Kidney capillary endothelial cell (primary cell): ENCODE measurements around the gene KEL.

Experiments
- DNase-seq: peaks from one replicate; pipeline ENCODE4 v3.0.0-alpha.2; 2018; ENCODE audit warnings: low spot score

Gene KEL

GRCh38 chr7:142962991-142963390 is 828 bp upstream of the KEL start:
- DNase-seq: no peak

DNA sequence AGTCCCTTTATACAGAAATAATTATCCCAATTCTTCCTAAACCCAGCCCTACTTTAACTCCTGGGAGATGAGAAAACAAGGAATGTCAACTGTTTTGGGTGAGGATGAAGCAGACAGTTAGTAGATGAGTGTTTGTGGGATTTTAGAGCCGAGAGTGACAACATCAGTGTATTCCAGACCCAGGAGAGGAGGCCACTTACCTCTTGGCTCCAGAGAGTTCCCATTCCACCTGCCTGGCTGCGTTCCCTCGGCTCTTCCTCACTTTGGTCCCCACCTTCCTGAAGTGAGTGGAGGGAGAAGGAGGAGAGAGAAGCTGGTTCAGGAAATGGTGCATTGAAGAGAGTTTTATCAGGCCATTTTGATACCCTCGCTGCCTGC is 579 bp downstream of the KEL start:
- DNase-seq: no peak

GRCh38 chr7:142960955-142961512 is 1.1 kb downstream of the KEL start:
- no peak for DNase-seq

DNA sequence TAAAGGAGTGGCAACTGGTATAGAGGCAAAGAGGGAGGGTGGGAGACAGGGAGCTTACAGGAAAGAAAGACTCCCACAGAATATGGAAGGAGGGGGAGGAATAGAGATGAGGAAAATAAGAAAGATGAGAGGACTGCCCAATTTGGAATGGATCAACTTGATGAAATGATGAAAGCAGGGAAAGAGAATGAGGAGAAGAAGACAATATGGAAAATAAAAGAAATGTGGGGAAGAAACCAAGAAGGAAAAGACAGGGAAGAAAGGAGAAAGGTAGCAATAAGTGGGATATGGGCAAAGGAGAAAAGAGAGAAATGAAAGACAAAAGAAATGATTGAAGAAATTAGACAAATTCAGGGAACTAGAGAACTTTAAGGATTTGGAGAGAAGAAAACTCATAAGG is 3.0 kb downstream of the KEL start:
- no peak for DNase-seq

DNA sequence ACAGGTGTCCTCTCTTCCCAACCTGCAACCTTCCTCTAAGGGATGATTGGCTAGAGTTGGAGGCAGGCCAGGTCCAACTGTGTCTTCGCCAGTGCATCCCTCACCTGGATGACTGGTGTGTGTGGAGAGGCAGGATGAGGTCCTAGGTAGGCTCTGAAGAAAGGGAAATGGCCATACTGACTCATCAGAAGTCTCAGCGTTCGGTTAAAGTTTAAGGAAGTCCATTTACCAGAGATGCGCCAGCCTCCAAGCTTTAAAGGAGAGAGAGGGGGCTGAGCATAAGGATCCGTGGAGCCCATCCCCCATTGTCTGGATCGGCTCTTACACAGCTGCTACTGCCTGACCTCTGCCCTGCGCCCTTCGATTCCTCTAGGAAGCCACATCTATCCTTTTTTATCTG is 4.4 kb downstream of the KEL start:
- no peak for DNase-seq

GRCh38 chr7:142956951-142957623 is 5.1 kb downstream of the KEL start:
- no peak for DNase-seq

DNA sequence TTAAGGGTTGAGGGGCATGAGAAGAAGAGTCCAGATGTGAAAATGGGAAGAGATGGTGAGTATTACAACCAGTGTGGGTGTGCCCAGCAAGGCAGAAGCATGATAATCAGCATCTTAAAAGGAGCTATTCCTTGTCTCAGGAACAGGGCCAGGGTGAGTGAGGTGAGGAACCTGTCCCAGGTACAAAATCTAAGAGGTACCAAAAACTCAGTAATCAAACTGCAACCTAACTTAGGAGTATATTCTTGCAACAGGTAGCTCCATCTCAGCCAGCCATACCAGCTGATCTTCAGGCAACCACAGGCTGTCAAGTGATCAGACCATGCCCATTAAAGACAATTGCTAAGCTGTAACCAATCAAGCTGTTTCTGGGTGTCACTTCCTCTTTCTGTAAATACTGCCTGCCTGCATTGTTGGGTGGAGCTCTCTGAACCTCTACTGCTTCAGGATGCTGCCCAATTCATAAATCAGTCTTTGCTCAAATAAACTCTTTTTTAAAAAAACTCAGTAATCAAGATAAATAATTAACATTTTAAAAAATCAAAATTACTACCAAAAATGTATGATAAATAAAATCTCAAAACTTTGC is 7.4 kb downstream of the KEL start:
- no peak for DNase-seq

- no peak for DNase-seq
These were observed 11.9 kb downstream of the KEL start for GRCh38 chr7:142950235-142950634.

GRCh38 chr7:142948603-142949002 is 13.6 kb downstream of the KEL start:
- no peak for DNase-seq

DNA sequence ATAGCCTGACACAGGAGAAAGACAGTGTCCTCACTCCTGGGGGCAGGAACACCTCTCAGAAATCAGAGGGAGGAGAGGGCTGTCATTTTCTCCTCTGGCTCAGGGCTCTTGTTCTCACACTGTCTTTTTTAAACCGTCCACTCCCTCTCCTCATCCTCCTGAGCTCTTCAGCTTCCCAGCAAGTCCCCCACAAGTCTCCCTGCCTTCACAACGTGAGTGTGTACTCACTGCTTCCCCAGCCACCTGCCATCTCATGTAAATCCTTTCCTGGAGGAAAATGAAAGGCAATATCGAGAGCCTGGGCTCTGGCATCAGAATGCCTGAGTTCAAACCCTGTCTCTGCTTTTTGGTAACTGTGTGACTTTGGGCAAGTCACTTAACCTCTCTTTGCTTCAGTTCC is 17.2 kb downstream of the KEL start:
- DNase-seq: no peak

- DNase-seq: no peak
These were observed 18.4 kb downstream of the KEL start for GRCh38 chr7:142943706-142944268.

- DNase-seq: no peak
These were observed 19.4 kb downstream of the KEL start for GRCh38 chr7:142942746-142943145.

- DNase-seq: no peak
These were observed 20.6 kb downstream of the KEL start for GRCh38 chr7:142941541-142941940.

- peak; percentile 4 for DNase-seq
These were observed 21.1 kb downstream of the KEL start for GRCh38 chr7:142940966-142941535.

- no peak for DNase-seq
These were observed 22.8 kb downstream of the KEL start, which contains the start of gene LLCFC1 for GRCh38 chr7:142939226-142939910. Gene LLCFC1 (plus strand): TSS chr7:142939484. CDS start chr7:142939622, 138 bp downstream.

GRCh38 chr7:142938611-142939010 is 23.6 kb downstream of the KEL start:
- no peak for DNase-seq

GRCh38 chr7:142935941-142936565 is 26.1 kb downstream of the KEL start:
- DNase-seq: no peak

DNA sequence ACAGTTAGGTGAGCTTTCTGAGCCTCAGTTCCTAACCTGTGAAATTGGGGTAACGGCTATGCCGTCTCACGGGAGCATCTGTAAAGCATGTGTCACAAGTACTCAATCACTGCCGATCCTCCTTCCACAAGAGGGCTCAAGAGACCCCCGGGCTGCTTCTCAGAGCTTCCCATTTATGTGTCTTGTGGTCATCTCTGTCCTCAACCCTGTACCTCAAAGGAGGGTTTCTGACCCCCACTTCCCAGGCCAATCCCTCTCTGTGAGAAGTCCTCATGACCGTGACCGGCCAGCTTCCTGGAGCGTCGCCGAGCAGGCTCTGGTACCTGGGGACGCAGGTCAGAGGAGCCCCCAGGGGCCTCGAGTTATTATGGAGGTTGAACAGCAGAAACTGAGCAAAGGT is 28.1 kb downstream of the KEL start:
- no peak for DNase-seq

GRCh38 chr7:142933624-142934023 is 28.5 kb downstream of the KEL start, which contains the start of gene TRPV5:
Gene TRPV5 (minus strand): TSS chr7:142933746. CDS start chr7:142933459, 287 bp downstream.
- no peak for DNase-seq

- DNase-seq: no peak
These were observed 29.1 kb downstream of the KEL start for GRCh38 chr7:142933092-142933475.

GRCh38 chr7:142932386-142933091 is 29.6 kb downstream of the KEL start:
- no peak for DNase-seq
